Activated CD8-positive, alpha-beta T cell treated with anti-CD3 and anti-CD28 coated beads for 36 hours (primary cell): ENCODE measurements around the gene CCDC167. TPM values are rescaled to one million over a fixed set of nuclear protein-coding genes. Genes with fewer than 3 reads are reported as not detected.

ENCODE experiments used
- ATAC-seq: fragments of 200-7000 bp; cut with Tn5 transposase; one replicate; pipeline ENCODE4 v1.10.0; 2021; ENCODE audit warnings: mild to moderate bottlenecking, moderate library complexity
- CTCF ChIA-PET: fragments of 350-600 bp; sonication (Branson Sonifier 250); formaldehyde crosslinking; loops from one replicate; lab custom pipeline; 2021; ENCODE audit warnings: antibody characterized with exemption; lab: Charles Lee
- POLR2A ChIA-PET: fragments of 350-600 bp; sonication (Branson Sonifier 250); formaldehyde crosslinking; loops from one replicate; lab custom pipeline; 2021; ENCODE audit warnings: antibody characterized with exemption; lab: Charles Lee
- DNase-seq: peaks from one replicate; pipeline ENCODE4 v3.0.0-alpha.2; 2020
- H3K27ac Mint-ChIP-seq: one replicate; pipeline ENCODE4 v1.8.0; 2021; ENCODE audit warnings: mild to moderate bottlenecking, mixed read lengths
- H3K27me3 Mint-ChIP-seq: one replicate; pipeline ENCODE4 v1.8.0; 2021; ENCODE audit warnings: mixed read lengths
- H3K36me3 Mint-ChIP-seq: one replicate; pipeline ENCODE4 v1.8.0; 2021; ENCODE audit warnings: low read depth, mixed read lengths
- H3K4me1 Mint-ChIP-seq: one replicate; pipeline ENCODE4 v1.8.0; 2021; ENCODE audit warnings: low read depth, mixed read lengths
- H3K4me3 Mint-ChIP-seq: one replicate; pipeline ENCODE4 v1.8.0; 2021; ENCODE audit warnings: mild to moderate bottlenecking, moderate library complexity, mixed read lengths
- H3K9me3 Mint-ChIP-seq: one replicate; pipeline ENCODE4 v1.8.0; 2021; ENCODE audit warnings: mixed read lengths
- intact Hi-C: fragments of 100-400 bp; cut with micrococcal nuclease; formaldehyde crosslinking; loops from one replicate; pipeline ENCODE4 v1.10.0; 2022
- total RNA-seq, 2 experiments: library from RNA; stranded (reverse); gene quantifications; one replicate each; pipeline ENCODE4 v1.2.3, GENCODE V29; 2021
- TF ChIP-seq, protein P1 (sequence below): fragments of 200-600 bp; IDR thresholded peaks from one replicate; pipeline ENCODE4 v1.8.0; 2022; ENCODE audit warnings: antibody characterized with exemption, mild to moderate bottlenecking

Gene CCDC167
- total RNA-seq, 2 experiments from 2014 or later = 63.7 to 68.1 TPM

DNA sequence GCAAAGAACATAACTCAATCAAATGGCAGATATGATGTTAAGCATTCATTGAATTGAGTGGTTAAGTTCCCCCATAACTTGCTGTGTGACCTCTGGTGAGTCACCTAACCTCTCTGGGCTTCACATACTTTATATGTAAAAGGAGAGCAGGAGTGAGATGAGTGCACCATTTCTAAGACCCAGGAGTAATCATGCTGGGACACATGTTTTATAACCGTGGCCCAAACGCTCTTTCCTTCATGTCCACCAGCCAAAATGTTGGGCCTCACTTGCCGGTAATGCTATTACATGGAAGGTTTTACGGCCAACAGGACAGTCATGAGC, 40.3 kb upstream of the CCDC167 start:
- Mint-ChIP-seq H3K27me3 (no peaks in the 10 kb centered on the region), H3K36me3 (no peaks in the 10 kb centered on the region), H3K27ac (no peak overlapping the region), H3K9me3 (no peaks in the 10 kb centered on the region), H3K4me3 (no peak overlapping the region), H3K4me1 (peaks cover 32% of the 10 kb centered on the region)
- ATAC-seq = peak; percentile 64
- intact Hi-C loops = no loop called here
- DNase-seq = no peak
- POLR2A ChIA-PET = interaction anchor here (1.2 to 3.7 kb wide), 4 partner anchors 8 to 23 kb away, joined by 4 to 17 read pairs (median 6); no protein-coding TSS in a partner anchor
- TF ChIP-seq, protein P1, sequence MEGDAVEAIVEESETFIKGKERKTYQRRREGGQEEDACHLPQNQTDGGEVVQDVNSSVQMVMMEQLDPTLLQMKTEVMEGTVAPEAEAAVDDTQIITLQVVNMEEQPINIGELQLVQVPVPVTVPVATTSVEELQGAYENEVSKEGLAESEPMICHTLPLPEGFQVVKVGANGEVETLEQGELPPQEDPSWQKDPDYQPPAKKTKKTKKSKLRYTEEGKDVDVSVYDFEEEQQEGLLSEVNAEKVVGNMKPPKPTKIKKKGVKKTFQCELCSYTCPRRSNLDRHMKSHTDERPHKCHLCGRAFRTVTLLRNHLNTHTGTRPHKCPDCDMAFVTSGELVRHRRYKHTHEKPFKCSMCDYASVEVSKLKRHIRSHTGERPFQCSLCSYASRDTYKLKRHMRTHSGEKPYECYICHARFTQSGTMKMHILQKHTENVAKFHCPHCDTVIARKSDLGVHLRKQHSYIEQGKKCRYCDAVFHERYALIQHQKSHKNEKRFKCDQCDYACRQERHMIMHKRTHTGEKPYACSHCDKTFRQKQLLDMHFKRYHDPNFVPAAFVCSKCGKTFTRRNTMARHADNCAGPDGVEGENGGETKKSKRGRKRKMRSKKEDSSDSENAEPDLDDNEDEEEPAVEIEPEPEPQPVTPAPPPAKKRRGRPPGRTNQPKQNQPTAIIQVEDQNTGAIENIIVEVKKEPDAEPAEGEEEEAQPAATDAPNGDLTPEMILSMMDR = no peak
- CTCF ChIA-PET = interaction anchor here (2.0 kb wide), 1 partner anchor 26 kb away, joined by 8 read pairs; no protein-coding TSS in a partner anchor

DNA sequence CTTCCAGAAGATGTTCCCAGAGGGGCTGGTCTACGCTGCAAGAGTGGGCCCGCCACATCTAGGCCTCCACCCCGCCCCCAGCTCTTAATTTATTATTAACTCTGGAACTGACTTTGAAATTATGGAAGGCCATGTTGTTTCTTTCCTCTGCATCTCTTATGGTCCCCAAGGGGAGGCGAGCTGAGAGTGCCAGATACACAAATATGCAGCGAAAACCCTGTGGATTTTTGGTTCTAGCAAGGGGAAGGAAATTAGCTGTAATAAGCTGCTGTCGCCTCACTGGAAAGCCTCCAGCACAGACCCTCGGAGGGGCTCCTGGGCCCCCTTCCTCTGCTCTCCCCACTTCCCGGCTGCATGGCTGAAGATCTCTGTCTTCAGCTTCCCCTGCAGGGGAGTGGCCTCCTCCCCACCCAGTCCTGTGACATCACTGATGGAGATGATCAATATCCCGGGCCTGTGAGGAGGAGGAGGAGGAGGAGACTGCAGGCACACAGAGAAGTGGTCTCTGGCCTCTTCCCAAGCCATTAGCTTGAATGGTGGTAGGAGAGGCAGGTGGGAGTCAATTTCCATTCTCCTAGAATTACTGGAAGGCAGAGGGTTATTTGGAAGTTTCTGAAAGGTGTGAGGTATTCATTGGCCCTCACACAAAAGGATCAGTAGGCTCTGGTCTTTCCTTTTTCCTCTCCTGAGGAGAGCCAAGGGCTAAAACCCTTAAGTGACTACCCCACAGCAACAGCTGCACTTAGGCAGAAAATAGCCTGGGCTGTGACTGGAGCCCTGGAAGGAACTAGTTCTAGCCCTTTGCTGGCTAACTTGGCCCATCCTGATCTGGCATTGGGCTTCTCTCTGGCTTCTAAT, 39.7 kb upstream of the CCDC167 start:
- intact Hi-C loops = no loop called here
- no peak overlapping the region for H3K27ac Mint-ChIP-seq
- no peak for ATAC-seq

DNA sequence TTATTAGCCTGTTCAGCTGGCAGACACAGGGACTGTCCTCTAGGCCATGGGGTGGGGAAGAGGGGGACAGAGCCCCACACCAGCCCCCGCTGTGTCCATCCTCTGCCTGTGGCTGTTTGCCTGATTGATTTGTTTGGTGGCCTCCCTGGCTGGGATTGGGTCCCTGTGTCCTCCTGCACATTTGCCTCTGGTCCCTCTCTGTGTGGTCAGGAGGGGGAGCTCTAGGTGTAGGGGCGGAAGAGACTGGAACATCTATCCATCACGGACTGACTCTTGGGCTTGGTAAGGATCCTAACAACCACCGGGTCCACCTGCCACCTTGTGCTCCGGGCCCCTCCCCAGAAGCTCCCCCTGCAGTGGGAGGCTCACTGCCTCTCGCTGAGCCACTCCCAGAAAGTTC, 38.4 kb upstream of the CCDC167 start:
- Mint-ChIP-seq H3K4me1 (peaks cover 35% of the 10 kb centered on the region), H3K36me3 (no peaks in the 10 kb centered on the region), H3K27ac (no peak overlapping the region), H3K9me3 (no peaks in the 10 kb centered on the region), H3K4me3 (no peak overlapping the region), H3K27me3 (no peaks in the 10 kb centered on the region)
- POLR2A ChIA-PET = interaction anchor here (1.4 to 3.7 kb wide), 4 partner anchors 8 to 21 kb away, joined by 4 to 17 read pairs (median 6); no protein-coding TSS in a partner anchor
- ATAC-seq (no peak), DNase-seq (no peak)
- TF ChIP-seq, protein P1 = no peak
- intact Hi-C loops = no loop called here
- CTCF ChIA-PET = interaction anchor here (1.0 to 4.7 kb wide), 6 partner anchors 9 to 188 kb away, joined by 3 to 32 read pairs (median 4); no protein-coding TSS in a partner anchor

More for the DNA sequence above, 39.7 kb upstream of the CCDC167 start:
- ChIA-PET POLR2A (interaction anchor here (1.2 to 3.7 kb wide), 5 partner anchors 9 to 23 kb away, joined by 4 to 17 read pairs (median 5); no protein-coding TSS in a partner anchor), CTCF (interaction anchor here (1.0 to 4.7 kb wide), 5 partner anchors 8 to 189 kb away, joined by 3 to 32 read pairs (median 8); no protein-coding TSS in a partner anchor)
- Mint-ChIP-seq H3K27me3 (no peaks in the 10 kb centered on the region), H3K36me3 (no peaks in the 10 kb centered on the region), H3K4me3 (no peak overlapping the region), H3K9me3 (no peaks in the 10 kb centered on the region), H3K4me1 (peaks cover 28% of the 10 kb centered on the region)
- DNase-seq = no peak
- TF ChIP-seq, protein P1 = no peak

DNA sequence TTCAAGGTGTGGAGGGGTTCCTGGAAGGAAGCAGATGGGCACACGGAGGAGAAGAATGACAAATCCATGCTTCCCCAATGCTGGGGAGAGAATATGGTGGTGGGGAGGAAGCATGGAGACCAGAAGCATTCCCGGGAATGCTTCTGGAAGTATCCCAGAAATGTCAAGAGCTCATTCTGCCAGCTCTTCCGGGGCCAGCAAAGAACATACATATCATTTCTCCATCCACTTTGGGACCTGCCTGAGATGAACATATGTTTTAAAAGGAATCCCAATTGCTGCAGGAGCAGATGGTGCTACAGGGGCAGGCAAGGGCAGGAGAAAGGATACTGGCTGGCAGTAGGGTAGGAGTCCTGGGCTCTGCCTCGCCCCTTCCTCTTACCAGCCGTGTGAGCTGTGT, 37.9 kb upstream of the CCDC167 start:
- ChIA-PET CTCF (interaction anchor here (0.6 to 4.7 kb wide), 7 partner anchors 10 to 28 kb away, joined by 3 to 32 read pairs (median 4); no protein-coding TSS in a partner anchor), POLR2A (interaction anchor here (1.4 to 3.7 kb wide), 3 partner anchors 12 to 21 kb away, joined by 4 to 17 read pairs (median 8); no protein-coding TSS in a partner anchor)
- intact Hi-C loops = no loop called here

More for the DNA sequence above, 37.9 kb upstream of the CCDC167 start:
- H3K36me3 Mint-ChIP-seq = no peaks in the 10 kb centered on the region
- TF ChIP-seq, protein P1 = no peak
- H3K4me1 Mint-ChIP-seq = peaks cover 38% of the 10 kb centered on the region
- H3K27me3 Mint-ChIP-seq = no peaks in the 10 kb centered on the region
- ATAC-seq = no peak
- no peaks in the 10 kb centered on the region for H3K9me3 Mint-ChIP-seq
- H3K27ac Mint-ChIP-seq = no peak overlapping the region
- no peak overlapping the region for H3K4me3 Mint-ChIP-seq
- DNase-seq = no peak
